ENCODE data around the gene MCCC1.

Gene MCCC1

GRCh38 chr3:183094711-183095110 is 4.6 kb downstream of the MCCC1 start:
- DNase-seq (ENCODE audit: extremely low spot score), result no peak
- ChIA-PET CTCF (interaction anchor here (5.6 kb wide), 1 partner anchor 10 kb away, joined by 69 read pairs; no protein-coding TSS in a partner anchor), POLR2A (no interaction called here)
- TF ChIP-seq, protein P1, sequence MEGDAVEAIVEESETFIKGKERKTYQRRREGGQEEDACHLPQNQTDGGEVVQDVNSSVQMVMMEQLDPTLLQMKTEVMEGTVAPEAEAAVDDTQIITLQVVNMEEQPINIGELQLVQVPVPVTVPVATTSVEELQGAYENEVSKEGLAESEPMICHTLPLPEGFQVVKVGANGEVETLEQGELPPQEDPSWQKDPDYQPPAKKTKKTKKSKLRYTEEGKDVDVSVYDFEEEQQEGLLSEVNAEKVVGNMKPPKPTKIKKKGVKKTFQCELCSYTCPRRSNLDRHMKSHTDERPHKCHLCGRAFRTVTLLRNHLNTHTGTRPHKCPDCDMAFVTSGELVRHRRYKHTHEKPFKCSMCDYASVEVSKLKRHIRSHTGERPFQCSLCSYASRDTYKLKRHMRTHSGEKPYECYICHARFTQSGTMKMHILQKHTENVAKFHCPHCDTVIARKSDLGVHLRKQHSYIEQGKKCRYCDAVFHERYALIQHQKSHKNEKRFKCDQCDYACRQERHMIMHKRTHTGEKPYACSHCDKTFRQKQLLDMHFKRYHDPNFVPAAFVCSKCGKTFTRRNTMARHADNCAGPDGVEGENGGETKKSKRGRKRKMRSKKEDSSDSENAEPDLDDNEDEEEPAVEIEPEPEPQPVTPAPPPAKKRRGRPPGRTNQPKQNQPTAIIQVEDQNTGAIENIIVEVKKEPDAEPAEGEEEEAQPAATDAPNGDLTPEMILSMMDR (IDR thresholded peaks at IDR 0.05; ENCODE audit: control extremely low read depth, extremely low read depth, low read depth, missing control alignments), result no peak

- CTCF ChIA-PET, result no interaction called here
- DNase-seq (ENCODE audit: extremely low spot score), result no peak
- POLR2A ChIA-PET, result no interaction called here
- TF ChIP-seq, protein P1 (IDR thresholded peaks at IDR 0.05; ENCODE audit: control extremely low read depth, extremely low read depth, low read depth, missing control alignments), result no peak
Measured at GRCh38 chr3:183092256-183092655, 7.0 kb downstream of the MCCC1 start.

DNA sequence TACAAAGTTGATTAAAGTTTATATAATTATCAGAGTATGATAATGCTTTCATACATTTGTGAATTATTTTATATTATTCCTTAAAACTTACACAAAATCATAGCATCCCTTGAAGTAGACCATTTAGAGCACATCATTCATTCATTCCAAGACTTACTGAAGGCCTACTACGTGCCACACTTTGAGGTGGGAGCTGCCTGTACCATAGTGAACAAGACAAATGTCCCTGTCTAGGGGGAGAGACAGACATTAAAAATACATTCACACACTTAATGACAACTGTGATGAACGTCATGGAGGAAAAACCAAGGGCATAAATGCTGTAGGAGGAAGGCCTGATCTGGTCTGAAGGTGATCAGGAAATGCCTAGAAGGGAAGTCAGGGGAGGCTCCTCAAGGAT is 12.1 kb downstream of the MCCC1 start:
- CTCF ChIA-PET, result interaction anchor here (1.2 to 9.2 kb wide), 4 partner anchors 10 to 171 kb away, joined by 3 to 69 read pairs (median 6); partner anchors contain the start of gene MCCC1

GRCh38 chr3:183085634-183086390 is 13.5 kb downstream of the MCCC1 start:
- CTCF ChIA-PET, result interaction anchor here (0.8 to 9.2 kb wide), 11 partner anchors 11 to 342 kb away, joined by 3 to 69 read pairs (median 3); partner anchors contain the start of genes MCCC1 and MCF2L2
- POLR2A ChIA-PET, result no interaction called here

More for the DNA sequence above, 12.1 kb downstream of the MCCC1 start:
- TF ChIP-seq, protein P1 (IDR thresholded peaks at IDR 0.05; ENCODE audit: control extremely low read depth, extremely low read depth, low read depth, missing control alignments), result no peak
- POLR2A ChIA-PET, result no interaction called here
- no peak for DNase-seq (ENCODE audit: extremely low spot score)

GRCh38 chr3:183082355-183082915 is 16.9 kb downstream of the MCCC1 start:
- ChIA-PET CTCF (interaction anchor here (1.0 to 9.2 kb wide), 3 partner anchors 11 to 50 kb away, joined by 3 to 69 read pairs (median 6); partner anchors contain the start of gene MCCC1), POLR2A (interaction anchor here (0.5 kb wide), 1 partner anchor 24 kb away, joined by 7 read pairs; no protein-coding TSS in a partner anchor)
- TF ChIP-seq, protein P1 (IDR thresholded peaks at IDR 0.05; ENCODE audit: control extremely low read depth, extremely low read depth, low read depth, missing control alignments), result no peak
- DNase-seq (ENCODE audit: extremely low spot score), result no peak

More at GRCh38 chr3:183085634-183086390, 13.5 kb downstream of the MCCC1 start:
- TF ChIP-seq, protein P1 (IDR thresholded peaks at IDR 0.05; ENCODE audit: control extremely low read depth, extremely low read depth, low read depth, missing control alignments), result peak; percentile 39
- DNase-seq (ENCODE audit: extremely low spot score), result no peak

DNA sequence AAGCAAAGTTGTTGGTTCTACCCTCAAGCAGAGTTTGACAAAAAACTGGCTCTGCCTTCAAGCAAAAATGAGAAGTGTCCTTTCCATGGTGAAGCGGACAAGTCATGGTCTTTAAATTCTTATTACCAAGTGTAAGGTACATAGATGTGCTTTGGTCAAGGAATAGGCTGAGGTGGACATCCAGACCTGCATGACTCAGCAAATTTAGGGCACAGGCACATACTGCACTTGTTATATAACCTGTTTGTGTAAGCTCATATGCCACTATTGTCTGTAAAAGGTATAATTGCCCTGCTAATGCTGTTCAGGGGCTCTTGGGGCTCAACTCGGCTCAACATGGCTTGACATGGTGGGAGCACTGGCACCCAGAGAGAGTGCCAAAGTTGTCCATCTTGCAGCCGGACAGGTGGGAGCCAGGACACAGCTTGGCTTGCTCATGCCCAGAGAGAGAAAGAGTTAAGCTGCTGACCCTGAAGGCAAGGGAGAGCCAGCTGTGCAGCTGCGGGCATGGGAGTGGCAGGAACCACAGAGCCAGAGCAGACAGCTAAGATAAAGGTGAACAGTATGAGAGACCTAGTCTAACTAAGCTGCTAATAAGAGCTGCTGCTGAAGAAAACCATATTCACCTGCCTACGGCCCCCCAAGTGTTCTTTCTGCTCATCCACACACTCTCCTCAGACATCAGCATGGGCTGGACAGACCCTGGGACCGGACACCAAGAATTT is 17.7 kb downstream of the MCCC1 start:
- TF ChIP-seq, protein P1 (IDR thresholded peaks at IDR 0.05; ENCODE audit: control extremely low read depth, extremely low read depth, low read depth, missing control alignments), result no peak
- DNase-seq (ENCODE audit: extremely low spot score), result no peak
- ChIA-PET POLR2A (interaction anchor here (0.5 kb wide), 1 partner anchor 25 kb away, joined by 7 read pairs; no protein-coding TSS in a partner anchor), CTCF (interaction anchor here (9.2 kb wide), 1 partner anchor 16 kb away, joined by 69 read pairs; the partner anchor contains the start of gene MCCC1)

Data from GM10248 (cell line).